Measurements from ENCODE around the gene MTFMT.
"Not testable (repeated sequence)": the region's sequence is repeated elsewhere in the genome, so short reads cannot be mapped to it uniquely, and the experiment has no call there.

Gene MTFMT

GRCh38 chr15:65028921-65029735 lies at the start of gene MTFMT:
Gene MTFMT (minus strand): TSS chr15:65029639. CDS start chr15:65029613, 26 bp downstream.
- H3K27ac Mint-ChIP-seq, result peak within 1 kb of the TSS; percentile 90
- H3K36me3 Mint-ChIP-seq (ENCODE audit: low read depth), result peaks cover 13% of the 10 kb centered on the region
- H3K4me3 Mint-ChIP-seq, result peak within 1 kb of the TSS; percentile 99
- peaks cover 19% of the 10 kb centered on the region for H3K27me3 Mint-ChIP-seq (ENCODE audit: low read depth)
- peaks cover 19% of the 10 kb centered on the region for H3K4me1 Mint-ChIP-seq (ENCODE audit: low read depth)
- DNase-seq (ENCODE audit: low spot score), result peak; percentile 84
- H3K9me3 Mint-ChIP-seq, result no peaks in the 10 kb centered on the region

- Mint-ChIP-seq H3K27me3 (ENCODE audit: low read depth) (peaks cover 24% of the 10 kb centered on the region), H3K36me3 (ENCODE audit: low read depth) (no peaks in the 10 kb centered on the region), H3K27ac (no peak overlapping the region), H3K4me1 (ENCODE audit: low read depth) (peaks cover 12% of the 10 kb centered on the region), H3K9me3 (no peaks in the 10 kb centered on the region), H3K4me3 (peak overlapping the region; percentile 15)
- peak; percentile 48 for DNase-seq (ENCODE audit: low spot score)
Observed at GRCh38 chr15:65077981-65078352, 48.5 kb upstream of the MTFMT start.

- H3K4me1 Mint-ChIP-seq (ENCODE audit: low read depth), result peaks cover 7% of the 10 kb centered on the region
- no peaks in the 10 kb centered on the region for H3K9me3 Mint-ChIP-seq
- no peak for DNase-seq (ENCODE audit: low spot score)
- H3K27me3 Mint-ChIP-seq (ENCODE audit: low read depth), result peaks cover 20% of the 10 kb centered on the region
- H3K4me3 Mint-ChIP-seq, result peak overlapping the region; percentile 15
- H3K36me3 Mint-ChIP-seq (ENCODE audit: low read depth), result no peaks in the 10 kb centered on the region
- H3K27ac Mint-ChIP-seq, result no peak overlapping the region
Observed at GRCh38 chr15:65077291-65077980, 48.0 kb upstream of the MTFMT start.

- Mint-ChIP-seq H3K27me3 (ENCODE audit: low read depth) (peaks cover 17% of the 10 kb centered on the region), H3K9me3 (no peaks in the 10 kb centered on the region), H3K36me3 (ENCODE audit: low read depth) (no peaks in the 10 kb centered on the region), H3K4me3 (no peak within 1 kb of the TSS), H3K27ac (no peak within 1 kb of the TSS), H3K4me1 (ENCODE audit: low read depth) (peaks cover 4% of the 10 kb centered on the region)
- no peak for DNase-seq (ENCODE audit: low spot score)
Observed at GRCh38 chr15:65076486-65077290, 47.2 kb upstream of the MTFMT start, which contains the start of gene KBTBD13. Gene KBTBD13 (plus strand): TSS chr15:65076746. CDS start chr15:65076816, 70 bp downstream.

- H3K4me3 Mint-ChIP-seq; DNase-seq (ENCODE audit: low spot score); H3K9me3 Mint-ChIP-seq; H3K27ac Mint-ChIP-seq; H3K4me1 Mint-ChIP-seq (ENCODE audit: low read depth); H3K36me3 Mint-ChIP-seq (ENCODE audit: low read depth): not testable (repeated sequence)
- peaks cover 17% of the 10 kb centered on the region for H3K27me3 Mint-ChIP-seq (ENCODE audit: low read depth)
Observed at GRCh38 chr15:65075607-65076395, 46.4 kb upstream of the MTFMT start.

- not testable (repeated sequence) for H3K4me1 Mint-ChIP-seq (ENCODE audit: low read depth); DNase-seq (ENCODE audit: low spot score); H3K36me3 Mint-ChIP-seq (ENCODE audit: low read depth); H3K27ac Mint-ChIP-seq; H3K4me3 Mint-ChIP-seq; H3K9me3 Mint-ChIP-seq
- peaks cover 16% of the 10 kb centered on the region for H3K27me3 Mint-ChIP-seq (ENCODE audit: low read depth)
Observed at GRCh38 chr15:65074946-65075345, 45.5 kb upstream of the MTFMT start.

- Mint-ChIP-seq H3K4me1 (ENCODE audit: low read depth) (peaks cover 5% of the 10 kb centered on the region), H3K27ac (no peak overlapping the region), H3K27me3 (ENCODE audit: low read depth) (peaks cover 26% of the 10 kb centered on the region), H3K4me3 (no peak overlapping the region), H3K9me3 (no peaks in the 10 kb centered on the region), H3K36me3 (ENCODE audit: low read depth) (no peaks in the 10 kb centered on the region)
- no peak for DNase-seq (ENCODE audit: low spot score)
Observed at GRCh38 chr15:65072617-65073016, 43.2 kb upstream of the MTFMT start.

GRCh38 chr15:65072027-65072426 lies 42.6 kb upstream of the MTFMT start:
- Mint-ChIP-seq H3K4me1 (ENCODE audit: low read depth) (peaks cover 5% of the 10 kb centered on the region), H3K9me3 (no peaks in the 10 kb centered on the region), H3K27me3 (ENCODE audit: low read depth) (peaks cover 29% of the 10 kb centered on the region), H3K36me3 (ENCODE audit: low read depth) (no peaks in the 10 kb centered on the region), H3K4me3 (no peak overlapping the region), H3K27ac (no peak overlapping the region)
- DNase-seq (ENCODE audit: low spot score), result no peak

GRCh38 chr15:65071381-65071811 lies 42.0 kb upstream of the MTFMT start:
- Mint-ChIP-seq H3K27me3 (ENCODE audit: low read depth) (peaks cover 33% of the 10 kb centered on the region), H3K27ac (no peak overlapping the region)
- no peak for DNase-seq (ENCODE audit: low spot score)

GRCh38 chr15:65069779-65070546 lies 40.5 kb upstream of the MTFMT start:
- H3K36me3 Mint-ChIP-seq (ENCODE audit: low read depth), result no peaks in the 10 kb centered on the region
- DNase-seq (ENCODE audit: low spot score), result no peak
- H3K4me3 Mint-ChIP-seq, result no peak overlapping the region
- H3K27ac Mint-ChIP-seq, result no peak overlapping the region
- no peaks in the 10 kb centered on the region for H3K9me3 Mint-ChIP-seq
- peaks cover 5% of the 10 kb centered on the region for H3K4me1 Mint-ChIP-seq (ENCODE audit: low read depth)
- H3K27me3 Mint-ChIP-seq (ENCODE audit: low read depth), result peaks cover 41% of the 10 kb centered on the region

More at GRCh38 chr15:65071381-65071811, 42.0 kb upstream of the MTFMT start:
- H3K9me3 Mint-ChIP-seq, result no peaks in the 10 kb centered on the region
- no peaks in the 10 kb centered on the region for H3K36me3 Mint-ChIP-seq (ENCODE audit: low read depth)
- H3K4me1 Mint-ChIP-seq (ENCODE audit: low read depth), result peaks cover 5% of the 10 kb centered on the region
- H3K4me3 Mint-ChIP-seq, result no peak overlapping the region

- no peak overlapping the region for H3K27ac Mint-ChIP-seq
- peaks cover 41% of the 10 kb centered on the region for H3K27me3 Mint-ChIP-seq (ENCODE audit: low read depth)
- H3K4me3 Mint-ChIP-seq, result no peak overlapping the region
- H3K36me3 Mint-ChIP-seq (ENCODE audit: low read depth), result no peaks in the 10 kb centered on the region
- peaks cover 5% of the 10 kb centered on the region for H3K4me1 Mint-ChIP-seq (ENCODE audit: low read depth)
- no peaks in the 10 kb centered on the region for H3K9me3 Mint-ChIP-seq
- no peak for DNase-seq (ENCODE audit: low spot score)
Observed at GRCh38 chr15:65069179-65069578, 39.7 kb upstream of the MTFMT start.

- Mint-ChIP-seq H3K4me3 (no peak overlapping the region), H3K27me3 (ENCODE audit: low read depth) (peaks cover 44% of the 10 kb centered on the region), H3K36me3 (ENCODE audit: low read depth) (no peaks in the 10 kb centered on the region), H3K9me3 (no peaks in the 10 kb centered on the region), H3K4me1 (ENCODE audit: low read depth) (peaks cover 5% of the 10 kb centered on the region), H3K27ac (no peak overlapping the region)
- DNase-seq (ENCODE audit: low spot score), result no peak
Observed at GRCh38 chr15:65068403-65068788, 39.0 kb upstream of the MTFMT start.

All from T-helper 2 cell treated with Interferon-gamma antibody and Interleukin-4, amounts not matched to agents 5 μg/mL and 100 μg/mL, for 36 hours (primary cell).